ENCODE results near the gene SQSTM1. TPM values are rescaled to one million over a fixed set of nuclear protein-coding genes. Genes with fewer than 3 reads are reported as not detected.

SQSTM1 gene
- total RNA-seq, 1 experiment from 2014 or later, result 985 TPM

GRCh38 chr5:179883163-179883562, 62.5 kb downstream of the SQSTM1 start:
- Histone ChIP-seq H3K27me3 (ENCODE audit: control insufficient read depth, insufficient read depth, low read length) (no peaks in the 10 kb centered on the region), H3K9me3 (ENCODE audit: control insufficient read depth, insufficient read depth, low read depth, low read length) (peaks cover 18% of the 10 kb centered on the region), H3K4me1 (ENCODE audit: control insufficient read depth, insufficient read depth, low read length) (no peaks in the 10 kb centered on the region), H3K27ac (ENCODE audit: low read length) (no peak overlapping the region), H3K4me3 (ENCODE audit: low read depth in 2 of 2, low read length in 2 of 2) (no peak overlapping the region), H3K36me3 (ENCODE audit: control insufficient read depth, insufficient read depth, low read length) (peaks cover 12% of the 10 kb centered on the region)
- TF ChIP-seq SIN3A (IDR thresholded peaks at IDR 0.05; ENCODE audit: borderline replicate concordance, insufficient read depth, low read depth, low read length), result no peak
- TF ChIP-seq POLR2AphosphoS5 (IDR thresholded peaks at IDR 0.05; ENCODE audit: low read depth, low read length), result no peak
- no peak for TF ChIP-seq CTCF (IDR thresholded peaks at IDR 0.05)
- no peak for TF ChIP-seq TCF7L2 (IDR thresholded peaks at IDR 0.05; ENCODE audit: low read depth, low read length)
- no peak for TF ChIP-seq REST (IDR thresholded peaks at IDR 0.05; ENCODE audit: insufficient read depth in 1 of 2, low read depth in 2 of 2, low read length in 1 of 2)
- BruUV-seq (replicated peaks), result TSS peak; percentile 62
- CTCF ChIA-PET, result no interaction called here
- ATAC-seq (no peak), DNase-seq (ENCODE audit: low read depth, low spot score) (no peak)
- in situ Hi-C loops (cut with HindIII; ENCODE audit: low pct_unique_long_range_greater_than_20kb, low sequenced_read_pairs) (no loop called here), intact Hi-C loops (cut with micrococcal nuclease; ENCODE audit: unreplicated experiment) (no loop called here)
- POLR2A ChIA-PET, result interaction anchor here (0.7 kb wide), 1 partner anchor 148 kb away, joined by 4 read pairs; no protein-coding TSS in a partner anchor

- Histone ChIP-seq H3K4me1 (ENCODE audit: control insufficient read depth, insufficient read depth, low read length) (no peaks in the 10 kb centered on the region), H3K4me3 (ENCODE audit: low read depth in 2 of 2, low read length in 2 of 2) (no peak overlapping the region), H3K9me3 (ENCODE audit: control insufficient read depth, insufficient read depth, low read depth, low read length) (peaks cover 18% of the 10 kb centered on the region), H3K36me3 (ENCODE audit: control insufficient read depth, insufficient read depth, low read length) (peaks cover 12% of the 10 kb centered on the region), H3K27me3 (ENCODE audit: control insufficient read depth, insufficient read depth, low read length) (no peaks in the 10 kb centered on the region), H3K27ac (ENCODE audit: low read length) (no peak overlapping the region)
- no peak for TF ChIP-seq SIN3A (IDR thresholded peaks at IDR 0.05; ENCODE audit: borderline replicate concordance, insufficient read depth, low read depth, low read length)
- TF ChIP-seq REST (IDR thresholded peaks at IDR 0.05; ENCODE audit: insufficient read depth in 1 of 2, low read depth in 2 of 2, low read length in 1 of 2), result no peak
- in situ Hi-C loops (cut with HindIII; ENCODE audit: low pct_unique_long_range_greater_than_20kb, low sequenced_read_pairs), result no loop called here
- DNase-seq (ENCODE audit: low read depth, low spot score), result no peak
- BruUV-seq (replicated peaks), result no TSS peak
- no peak for ATAC-seq
- ChIA-PET POLR2A (no interaction called here), CTCF (no interaction called here)
- intact Hi-C loops (cut with micrococcal nuclease; ENCODE audit: unreplicated experiment), result no loop called here
These were observed 64.9 kb downstream of the SQSTM1 start for GRCh38 chr5:179885491-179886090.

Measured in Panc1 (cell line).